BLaER1 treated with 17β-estradiol and CSF1 and Interleukin-3, amounts not matched to agents 10 nM and 100 nM (cell line): ENCODE data around the gene TMEM147.
A peak's percentile ranks its signal among the peaks of the same experiment; 100 is the strongest.

ENCODE experiments used
- H3K27ac ChIP-seq, 11 experiments: shearing (Covaris generic); formaldehyde crosslinking; 2 replicates each; pipeline ENCODE4 v1.8.1; 2022
- H3K27me3 ChIP-seq, 11 experiments: shearing (Covaris generic); formaldehyde crosslinking; 2 replicates each; pipeline ENCODE4 v1.8.1; 2022
- H3K36me3 ChIP-seq, 11 experiments: shearing (Covaris generic); formaldehyde crosslinking; 2 replicates each; pipeline ENCODE4 v1.8.1; 2022
- H3K4me1 ChIP-seq, 10 experiments: shearing (Covaris generic); formaldehyde crosslinking; 2 replicates each; pipeline ENCODE4 v1.8.1; 2022
- H3K4me2 ChIP-seq, 11 experiments: shearing (Covaris generic); formaldehyde crosslinking; 2 replicates each; pipeline ENCODE4 v1.8.1; 2022
- H3K4me3 ChIP-seq, 10 experiments: shearing (Covaris generic); formaldehyde crosslinking; 2 replicates each; pipeline ENCODE4 v1.8.1; 2022
- H3K9ac ChIP-seq, 11 experiments: shearing (Covaris generic); formaldehyde crosslinking; 2 replicates each; pipeline ENCODE4 v1.8.1; 2022
- H3K9me3 ChIP-seq, 11 experiments: shearing (Covaris generic); formaldehyde crosslinking; replicated peaks in 1 of 11; 2 replicates each; pipeline ENCODE4 v1.8.1; 2022
- H4K20me1 ChIP-seq, 11 experiments: shearing (Covaris generic); formaldehyde crosslinking; 2 replicates each; pipeline ENCODE4 v1.8.1; 2022
- Cebpa-rat ChIP-seq, 11 experiments: shearing (Covaris generic); IDR thresholded peaks; 2 replicates each; pipeline ENCODE4 v1.8.1; 2022

Gene TMEM147, protein sequence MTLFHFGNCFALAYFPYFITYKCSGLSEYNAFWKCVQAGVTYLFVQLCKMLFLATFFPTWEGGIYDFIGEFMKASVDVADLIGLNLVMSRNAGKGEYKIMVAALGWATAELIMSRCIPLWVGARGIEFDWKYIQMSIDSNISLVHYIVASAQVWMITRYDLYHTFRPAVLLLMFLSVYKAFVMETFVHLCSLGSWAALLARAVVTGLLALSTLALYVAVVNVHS

DNA sequence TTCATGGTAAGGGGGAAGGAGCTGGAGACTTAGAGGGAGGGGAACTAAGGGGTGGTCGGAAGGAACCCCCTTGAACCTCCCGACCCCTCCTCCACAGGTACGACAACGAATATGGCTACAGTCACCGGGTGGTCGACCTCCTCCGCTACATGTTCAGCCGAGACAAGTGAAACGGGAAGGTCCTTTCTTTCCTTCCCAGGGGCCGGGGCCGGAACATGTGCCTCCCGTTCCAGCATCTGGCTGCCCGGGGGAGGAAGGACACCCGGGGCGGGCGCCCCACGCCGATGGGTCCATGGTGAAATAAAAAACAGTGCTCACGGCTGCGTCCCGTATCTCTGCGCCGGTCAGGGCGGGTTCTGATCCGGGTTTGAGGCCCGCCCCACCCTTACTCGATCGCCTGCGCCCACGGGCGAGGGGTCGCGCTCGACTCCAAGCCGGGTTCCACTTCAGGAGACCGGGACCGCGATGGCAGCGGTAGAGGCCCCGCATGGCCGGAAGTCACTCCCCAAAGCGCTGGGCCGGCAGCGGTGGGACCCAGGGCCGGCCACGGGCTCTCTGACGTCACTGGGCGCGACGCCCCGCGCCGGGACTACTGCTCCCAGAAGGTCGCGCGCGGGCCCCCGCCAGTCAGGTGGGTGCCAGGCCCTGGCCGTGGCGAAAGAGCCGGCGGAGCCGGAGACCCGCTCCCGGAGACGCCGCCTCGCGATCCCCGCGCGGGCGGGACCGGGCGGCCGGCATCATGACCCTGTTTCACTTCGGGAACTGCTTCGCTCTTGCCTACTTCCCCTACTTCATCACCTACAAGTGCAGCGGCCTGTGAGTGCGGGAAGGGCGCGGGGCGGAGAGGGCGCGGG, at the start of gene TMEM147:
TSS of gene TMEM147 (plus strand) at position 626 of the 854 bp plus-strand sequence. CDS start at position 740, 114 bp downstream.
- H3K27ac ChIP-seq: peak within 1 kb of the TSS; percentile 84 to 94 (median 91)
- H3K4me1 ChIP-seq: peaks cover 19 to 49% (median 27%) of the 10 kb centered on the region in 10 experiments
- H3K27me3 ChIP-seq: no peaks in the 10 kb centered on the region
- TF ChIP-seq Cebpa-rat (IDR thresholded peaks at IDR 0.05): no peak
- H3K36me3 ChIP-seq: peaks cover 9 to 59% (median 37%) of the 10 kb centered on the region in 11 experiments; a peak in 17 of 22 replicates
- no peaks in the 10 kb centered on the region for H3K9me3 ChIP-seq
- peak within 1 kb of the TSS; percentile 92 to 99 (median 97) for H3K4me2 ChIP-seq
- H3K9ac ChIP-seq: peak within 1 kb of the TSS; percentile 84 to 96 (median 93)
- H4K20me1 ChIP-seq: peaks cover 3 to 43% (median 20%) of the 10 kb centered on the region in 11 experiments; a peak in 14 of 22 replicates
- H3K4me3 ChIP-seq: peak within 1 kb of the TSS; percentile 80 to 96 (median 86)

DNA sequence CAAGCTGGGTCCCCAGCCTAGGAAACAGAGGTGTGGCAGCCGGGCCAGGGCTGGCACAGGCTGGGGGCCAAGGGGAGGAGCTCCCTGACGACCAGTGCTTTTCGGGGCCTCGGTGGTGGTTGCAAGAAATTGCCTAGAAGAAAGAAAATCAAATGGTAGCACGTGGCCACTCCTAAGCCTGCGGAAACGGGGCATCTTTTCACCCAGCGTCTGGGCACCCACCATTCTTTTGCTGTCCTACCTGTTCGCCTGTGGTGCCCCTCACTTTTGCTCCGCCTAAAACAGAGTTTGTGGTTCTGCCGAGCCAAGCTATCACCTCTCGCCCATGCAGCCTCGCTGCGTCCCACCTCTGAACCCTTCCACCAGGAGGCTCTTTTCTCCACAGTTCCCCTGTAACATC, 48.0 kb upstream of the TMEM147 start:
- H3K27me3 ChIP-seq: peaks cover 0 to 13% (median 0%) of the 10 kb centered on the region in 11 experiments; a peak in 6 of 22 replicates
- no peaks in the 10 kb centered on the region for H4K20me1 ChIP-seq
- no peak overlapping the region for H3K4me2 ChIP-seq
- H3K9ac ChIP-seq: no peak overlapping the region
- H3K27ac ChIP-seq: no peak overlapping the region
- H3K4me3 ChIP-seq: no peak overlapping the region
- TF ChIP-seq Cebpa-rat (IDR thresholded peaks at IDR 0.05): no peak
- no peaks in the 10 kb centered on the region for H3K9me3 ChIP-seq
- H3K36me3 ChIP-seq: no peaks in the 10 kb centered on the region
- H3K4me1 ChIP-seq: peaks cover 9 to 54% (median 41%) of the 10 kb centered on the region in 10 experiments; a peak in 18 of 20 replicates

DNA sequence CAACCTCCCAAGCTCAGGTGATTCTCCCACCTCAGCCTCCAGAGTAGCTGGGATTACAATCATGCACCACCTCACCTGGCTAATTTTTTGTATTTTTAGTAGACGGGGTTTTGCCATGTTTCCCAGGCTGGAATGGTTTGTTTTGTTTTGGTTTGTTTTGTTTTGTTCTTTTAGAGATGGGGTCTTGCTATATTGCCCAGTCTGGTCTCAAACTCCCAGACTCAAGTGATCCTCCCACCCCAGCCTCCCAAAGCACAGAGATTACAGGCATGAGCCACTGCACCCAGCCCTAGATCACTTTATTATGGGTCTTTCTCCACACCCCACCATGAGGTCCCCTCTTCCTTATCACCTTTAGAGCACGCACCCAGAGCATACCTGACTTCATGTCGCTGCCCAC, 47.2 kb upstream of the TMEM147 start:
- no peak overlapping the region for H3K4me3 ChIP-seq
- no peak overlapping the region for H3K9ac ChIP-seq
- H4K20me1 ChIP-seq: no peaks in the 10 kb centered on the region
- TF ChIP-seq Cebpa-rat (IDR thresholded peaks at IDR 0.05): no peak
- no peak overlapping the region for H3K4me2 ChIP-seq
- no peaks in the 10 kb centered on the region for H3K9me3 ChIP-seq
- no peaks in the 10 kb centered on the region for H3K36me3 ChIP-seq
- peaks cover 0 to 13% (median 0%) of the 10 kb centered on the region in 11 experiments; a peak in 6 of 22 replicates for H3K27me3 ChIP-seq
- H3K4me1 ChIP-seq: peaks cover 9 to 53% (median 37%) of the 10 kb centered on the region in 10 experiments; a peak in 18 of 20 replicates
- H3K27ac ChIP-seq: no peak overlapping the region

DNA sequence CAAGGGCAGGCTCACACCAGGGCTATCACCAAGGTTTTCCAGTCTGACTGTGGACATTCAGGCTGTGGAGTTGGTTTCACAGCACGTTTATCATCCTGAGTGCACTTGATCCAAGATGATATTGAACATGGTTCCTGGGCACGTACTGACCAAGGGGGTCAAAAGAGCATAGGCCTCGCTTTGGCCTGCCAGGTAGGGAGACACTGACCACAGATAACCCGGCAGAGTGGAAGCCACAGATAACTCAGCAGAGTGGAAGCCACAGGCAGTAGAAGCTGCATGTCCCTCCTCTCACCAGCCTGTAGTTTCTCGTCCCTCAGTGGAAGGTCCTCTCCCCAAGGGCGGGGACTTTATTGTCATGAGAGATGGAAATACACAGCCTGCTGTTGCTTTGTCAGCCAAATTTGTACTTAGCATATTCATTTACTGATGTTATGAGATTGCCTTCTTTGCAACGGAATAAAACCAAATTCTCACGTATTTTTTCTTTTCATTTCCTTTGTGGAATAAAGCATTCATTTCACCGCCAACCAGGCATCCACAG, 46.4 kb upstream of the TMEM147 start:
- Histone ChIP-seq H3K27me3 (peaks cover 0 to 13% (median 0%) of the 10 kb centered on the region in 11 experiments; a peak in 6 of 22 replicates), H3K9me3 (no peaks in the 10 kb centered on the region), H3K36me3 (no peaks in the 10 kb centered on the region), H3K4me1 (peaks cover 9 to 45% (median 33%) of the 10 kb centered on the region in 10 experiments; a peak in 18 of 20 replicates), H3K27ac (no peak overlapping the region), H3K4me3 (no peak overlapping the region), H3K9ac (no peak overlapping the region), H4K20me1 (no peaks in the 10 kb centered on the region), H3K4me2 (no peak overlapping the region)
- TF ChIP-seq Cebpa-rat (IDR thresholded peaks at IDR 0.05): no peak

DNA sequence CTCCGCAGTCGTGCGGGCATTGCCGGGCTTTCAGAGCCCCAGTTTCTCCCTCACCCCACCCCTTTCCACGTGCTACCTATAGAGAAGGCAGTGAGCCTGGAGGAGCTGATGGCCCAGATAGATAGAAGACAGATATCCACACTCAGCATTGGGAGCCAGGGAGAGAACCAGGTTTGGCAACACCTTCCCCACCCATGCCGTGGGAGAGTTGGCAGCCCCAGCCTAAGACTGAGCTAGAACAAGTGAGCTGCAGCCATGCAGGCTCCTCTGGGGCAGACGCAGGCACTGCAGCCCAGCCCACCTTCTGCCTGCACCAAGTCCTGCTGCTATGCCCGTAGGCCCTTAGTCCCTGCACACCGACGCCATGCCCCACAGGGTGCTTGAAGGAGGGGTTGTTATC, 44.8 kb upstream of the TMEM147 start:
- Histone ChIP-seq H3K27me3 (peaks cover 0 to 17% (median 7%) of the 10 kb centered on the region in 11 experiments; a peak in 14 of 22 replicates), H3K4me2 (peak overlapping the region in 9 of 11 experiments; percentile 49 to 88 (median 82); a peak in 17 of 22 replicates), H3K36me3 (no peaks in the 10 kb centered on the region), H3K4me1 (peaks cover 3 to 34% (median 24%) of the 10 kb centered on the region in 10 experiments; a peak in 18 of 20 replicates), H3K4me3 (no peak overlapping the region), H3K9me3 (no peaks in the 10 kb centered on the region), H3K27ac (no peak overlapping the region), H4K20me1 (no peaks in the 10 kb centered on the region), H3K9ac (no peak overlapping the region)
- TF ChIP-seq Cebpa-rat (IDR thresholded peaks at IDR 0.05): no peak

DNA sequence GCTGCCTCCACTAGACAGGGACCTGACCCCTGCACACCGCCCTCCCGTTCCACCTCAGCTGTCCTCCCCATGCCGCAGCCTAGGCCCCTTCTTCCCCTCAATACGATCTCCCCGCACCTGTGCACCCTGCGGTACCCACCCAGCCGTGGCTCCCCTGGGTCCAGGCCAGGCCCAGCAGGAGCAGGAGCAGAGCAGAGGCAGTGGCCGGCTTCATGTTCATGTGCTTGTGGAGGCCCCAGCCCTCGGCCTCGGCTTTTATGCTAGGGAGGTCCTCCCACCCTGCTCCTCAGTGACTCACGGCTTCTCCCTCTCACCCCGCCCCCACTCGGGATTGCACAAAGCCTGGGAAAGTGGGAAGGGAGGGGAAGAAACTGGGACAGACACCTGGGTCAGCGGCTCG, 43.7 kb upstream of the TMEM147 start:
- H3K36me3 ChIP-seq: no peaks in the 10 kb centered on the region
- H3K9me3 ChIP-seq: no peaks in the 10 kb centered on the region
- H3K9ac ChIP-seq: peak overlapping the region in 3 of 11 experiments; percentile 23 to 51 (median 24); a peak in 2 of 22 replicates
- no peak for TF ChIP-seq Cebpa-rat (IDR thresholded peaks at IDR 0.05)
- no peak overlapping the region for H3K4me3 ChIP-seq
- H3K27me3 ChIP-seq: peaks cover 7 to 26% (median 17%) of the 10 kb centered on the region in 11 experiments; a peak in 20 of 22 replicates
- H4K20me1 ChIP-seq: no peaks in the 10 kb centered on the region
- peak overlapping the region in 10 of 11 experiments; percentile 7 to 88 (median 79); a peak in 19 of 22 replicates for H3K4me2 ChIP-seq
- H3K27ac ChIP-seq: no peak overlapping the region
- H3K4me1 ChIP-seq: peaks cover 0 to 31% (median 20%) of the 10 kb centered on the region in 10 experiments; a peak in 17 of 20 replicates

DNA sequence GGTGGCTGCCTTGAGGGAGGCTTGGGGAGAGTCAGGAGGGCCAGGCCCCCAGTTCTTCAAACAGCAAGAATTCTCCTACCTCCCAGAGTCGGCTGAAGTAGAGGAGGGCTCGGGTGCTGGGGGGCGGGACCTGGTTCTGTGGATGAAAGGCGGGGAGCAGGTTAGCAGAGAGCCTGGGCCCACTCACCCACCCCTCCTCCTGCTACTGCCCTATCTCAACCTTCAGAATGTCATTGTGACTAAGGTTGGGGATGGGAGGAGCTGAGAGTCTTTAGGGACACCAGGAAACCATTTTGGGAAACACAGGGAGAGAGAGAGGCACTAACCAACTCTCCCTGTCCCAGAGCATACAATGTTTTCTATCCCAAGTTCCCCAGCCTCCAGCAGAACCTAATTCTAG, 42.7 kb upstream of the TMEM147 start:
- H3K9ac ChIP-seq: no peak overlapping the region
- no peak for TF ChIP-seq Cebpa-rat (IDR thresholded peaks at IDR 0.05)
- peak overlapping the region in 5 of 11 experiments; percentile 30 to 88 (median 85); a peak in 6 of 22 replicates for H3K4me2 ChIP-seq
- no peaks in the 10 kb centered on the region for H3K36me3 ChIP-seq
- peaks cover 0 to 31% (median 20%) of the 10 kb centered on the region in 10 experiments; a peak in 17 of 20 replicates for H3K4me1 ChIP-seq
- H3K27me3 ChIP-seq: peaks cover 17 to 37% (median 28%) of the 10 kb centered on the region in 11 experiments
- H3K27ac ChIP-seq: no peak overlapping the region
- no peaks in the 10 kb centered on the region for H4K20me1 ChIP-seq
- no peak overlapping the region for H3K4me3 ChIP-seq
- no peaks in the 10 kb centered on the region for H3K9me3 ChIP-seq

DNA sequence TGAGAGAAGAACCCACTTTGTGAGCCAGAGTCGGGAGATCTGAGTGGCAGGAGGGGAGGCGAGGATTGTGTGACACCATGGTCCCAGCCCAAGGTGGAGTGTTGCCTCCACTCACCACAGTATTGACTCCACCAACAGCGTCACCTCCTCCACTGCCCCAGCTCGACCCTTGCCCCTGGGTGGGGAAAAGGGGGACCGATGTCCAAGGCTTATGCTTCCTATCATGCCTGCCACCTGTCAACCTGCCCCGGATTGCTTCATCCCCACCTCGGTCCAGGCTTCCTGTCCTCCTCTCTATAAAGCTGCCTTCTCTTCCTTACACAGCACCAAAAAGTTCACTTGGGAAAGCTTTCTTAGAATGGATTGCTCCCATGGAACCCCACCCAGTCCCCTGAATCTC, 39.4 kb upstream of the TMEM147 start:
- TF ChIP-seq Cebpa-rat (IDR thresholded peaks at IDR 0.05): no peak
- H3K27me3 ChIP-seq: peaks cover 49 to 69% (median 60%) of the 10 kb centered on the region in 11 experiments
- no peaks in the 10 kb centered on the region; a peak in 1 of 22 replicates for H4K20me1 ChIP-seq
- H3K4me3 ChIP-seq: no peak overlapping the region
- H3K9me3 ChIP-seq: no peaks in the 10 kb centered on the region
- H3K36me3 ChIP-seq: no peaks in the 10 kb centered on the region
- H3K4me2 ChIP-seq: no peak overlapping the region
- H3K27ac ChIP-seq: no peak overlapping the region
- peaks cover 9 to 33% (median 22%) of the 10 kb centered on the region in 10 experiments; a peak in 18 of 20 replicates for H3K4me1 ChIP-seq
- no peak overlapping the region for H3K9ac ChIP-seq
